Stimulated activated CD4-positive, alpha-beta T cell treated with anti-CD3 and anti-CD28 coated beads, Interleukin-2, amount 100 ng/mL, for 4 hours (primary cell): ENCODE data around the gene RELT.

Experiments
- DNase-seq: peaks from one replicate; pipeline ENCODE4 v3.0.0-alpha.2; 2020; ENCODE audit warnings: low read depth

Gene RELT

GRCh38 chr11:73404506-73405145 lies 28.4 kb downstream of the RELT start:
- no peak for DNase-seq

- DNase-seq: no peak
Observed at GRCh38 chr11:73405146-73405510, 28.9 kb downstream of the RELT start.

- no peak for DNase-seq
Observed at GRCh38 chr11:73406131-73406530, 29.9 kb downstream of the RELT start.

GRCh38 chr11:73406619-73407018 lies 30.4 kb downstream of the RELT start:
- no peak for DNase-seq

- no peak for DNase-seq
Observed at GRCh38 chr11:73409431-73409830, 33.2 kb downstream of the RELT start.

- DNase-seq: no peak
Observed at GRCh38 chr11:73410627-73411026, 34.4 kb downstream of the RELT start.

- DNase-seq: no peak
Observed at GRCh38 chr11:73411031-73411430, 34.8 kb downstream of the RELT start.

GRCh38 chr11:73412308-73412707 lies 36.1 kb downstream of the RELT start:
- DNase-seq: no peak

- DNase-seq: no peak
Observed at GRCh38 chr11:73413256-73413655, 37.1 kb downstream of the RELT start.

GRCh38 chr11:73414977-73415651 lies 38.9 kb downstream of the RELT start:
- no peak for DNase-seq

GRCh38 chr11:73415854-73416615 lies 39.8 kb downstream of the RELT start:
- no peak for DNase-seq

GRCh38 chr11:73416786-73417185 lies 40.6 kb downstream of the RELT start:
- no peak for DNase-seq

- DNase-seq: no peak
Observed at GRCh38 chr11:73420136-73420535, 43.9 kb downstream of the RELT start.

GRCh38 chr11:73422886-73423285 lies 46.7 kb downstream of the RELT start:
- no peak for DNase-seq

- DNase-seq: no peak
Observed at GRCh38 chr11:73423506-73423905, 47.3 kb downstream of the RELT start.

GRCh38 chr11:73425108-73425507 lies 48.9 kb downstream of the RELT start:
- DNase-seq: no peak

GRCh38 chr11:73426219-73426850 lies 50.1 kb downstream of the RELT start:
- no peak for DNase-seq

GRCh38 chr11:73428227-73428626 lies 52.0 kb downstream of the RELT start:
- DNase-seq: no peak

- DNase-seq: no peak
Observed at GRCh38 chr11:73428699-73429098, 52.5 kb downstream of the RELT start.

GRCh38 chr11:73429121-73429750 lies 53.0 kb downstream of the RELT start:
- DNase-seq: no peak

GRCh38 chr11:73430326-73430725 lies 54.1 kb downstream of the RELT start:
- no peak for DNase-seq

GRCh38 chr11:73431396-73431795 lies 55.2 kb downstream of the RELT start:
- DNase-seq: no peak
